GM12892 (cell line): Measurements from ENCODE around the gene METAP2.

Experiments
- POLR2AphosphoS5 ChIP-seq: IDR thresholded peaks from 2 replicates; pipeline ENCODE4 v1.6.1; 2011; ENCODE audit warnings: low read depth, low read length, control low read depth
- TAF1 ChIP-seq: IDR thresholded peaks from 2 replicates; pipeline ENCODE4 v1.6.1; 2011; ENCODE audit warnings: low read depth, mild to moderate bottlenecking, control low read depth, low read length, borderline replicate concordance

- TF ChIP-seq TAF1, result no peak
- TF ChIP-seq POLR2AphosphoS5, result no peak
Observed at GRCh38 chr12:95545731-95546490, 72.0 kb downstream of the METAP2 start.
